ENCODE data around the gene TIMM8B. TPM values are rescaled to one million over a fixed set of nuclear protein-coding genes. Genes with fewer than 3 reads are reported as not detected.
A peak's percentile ranks its signal among the peaks of the same experiment; 100 is the strongest.
"Not testable (repeated sequence)": the region's sequence is repeated elsewhere in the genome, so short reads cannot be mapped to it uniquely, and the experiment has no call there.

The TIMM8B gene
- total RNA-seq, 1 experiment from 2014 or later, result 73.5 TPM

GRCh38 chr11:112082729-112083128 is 3.8 kb downstream of the TIMM8B start:
- peak; percentile 56 for DNase-seq (ENCODE audit: low spot score)

DNA sequence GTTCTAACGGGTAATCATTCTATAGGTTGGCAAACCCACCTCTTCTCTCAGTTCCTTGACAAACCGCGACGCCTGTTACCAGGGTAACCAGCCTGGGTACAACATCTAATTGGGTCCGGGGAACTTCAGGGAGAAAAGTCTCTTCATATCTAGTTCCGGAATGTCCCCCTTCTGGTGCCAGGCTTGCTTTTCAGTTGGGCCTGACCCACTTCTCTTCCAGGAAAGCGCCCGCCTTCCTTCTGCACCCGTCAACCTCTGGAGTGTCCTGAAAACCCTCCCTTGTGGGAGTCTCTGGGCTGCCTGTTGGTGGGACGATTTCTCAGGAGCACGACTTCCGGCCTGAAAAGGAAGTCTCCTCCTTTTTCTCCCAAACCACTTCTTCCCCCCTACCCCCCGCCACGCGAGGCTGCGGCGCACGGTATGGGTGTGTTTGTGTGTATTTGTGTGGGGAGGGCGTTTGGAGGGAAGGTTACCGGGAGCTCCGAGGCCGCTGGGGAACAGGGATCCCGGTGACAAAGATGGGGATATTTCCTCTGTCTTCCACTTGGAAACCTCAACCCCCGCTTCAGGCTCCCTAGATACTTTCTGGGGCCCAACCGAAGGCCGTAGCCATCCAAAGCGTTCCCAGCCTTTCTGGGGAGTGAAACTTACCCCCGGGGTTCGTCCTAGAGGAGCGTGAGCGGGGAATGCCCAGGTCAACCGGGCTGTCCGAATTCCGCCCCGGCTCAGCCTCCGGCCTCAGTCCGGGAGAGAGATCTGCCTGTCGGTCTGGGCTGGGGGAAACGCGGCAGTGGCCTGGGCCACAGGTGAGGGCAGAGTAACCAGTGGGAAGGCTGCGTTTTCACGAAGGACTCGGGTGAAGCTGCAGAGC is 12.4 kb downstream of the TIMM8B start, which contains the start of the genes NKAPD1 and PIH1D2:
NKAPD1 (plus strand) TSS at position 359 of the 871 bp plus-strand sequence. CDS start 1,276 bp downstream, outside the sequence.
PIH1D2 (minus strand) TSS at position 77 of the 871 bp plus-strand sequence. CDS start 843 bp downstream, outside the sequence.
- peak; percentile 80 for DNase-seq (ENCODE audit: low spot score)

- DNase-seq (ENCODE audit: low spot score), result no peak
Observed at GRCh38 chr11:112062923-112063322, 23.6 kb downstream of the TIMM8B start.

- DNase-seq (ENCODE audit: low spot score), result no peak
Observed at GRCh38 chr11:112058103-112058502, 28.5 kb downstream of the TIMM8B start.

DNA sequence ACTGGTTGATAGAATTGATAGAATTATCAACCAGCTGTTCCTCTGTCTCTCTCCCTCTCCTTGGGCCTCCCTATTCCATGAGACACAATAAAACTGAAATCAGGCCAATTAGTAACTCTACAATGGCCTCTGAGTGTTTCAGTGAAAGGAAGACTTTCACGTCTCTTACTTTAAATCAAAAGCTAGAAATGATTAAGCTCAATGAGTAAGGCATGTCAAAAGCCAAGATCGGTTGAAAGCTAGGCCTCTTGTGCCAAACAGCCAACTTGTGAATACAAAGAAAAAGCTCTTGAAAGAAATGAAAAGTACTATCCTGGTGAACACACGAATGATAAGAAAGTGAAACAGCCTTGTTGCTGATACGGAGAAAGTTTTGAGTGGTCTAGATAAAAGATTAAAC is 29.4 kb downstream of the TIMM8B start:
- no peak for DNase-seq (ENCODE audit: low spot score)

GRCh38 chr11:112051768-112052167 is 34.8 kb downstream of the TIMM8B start:
- no peak for DNase-seq (ENCODE audit: low spot score)

GRCh38 chr11:112050721-112051120 is 35.8 kb downstream of the TIMM8B start:
- DNase-seq (ENCODE audit: low spot score), result no peak

DNA sequence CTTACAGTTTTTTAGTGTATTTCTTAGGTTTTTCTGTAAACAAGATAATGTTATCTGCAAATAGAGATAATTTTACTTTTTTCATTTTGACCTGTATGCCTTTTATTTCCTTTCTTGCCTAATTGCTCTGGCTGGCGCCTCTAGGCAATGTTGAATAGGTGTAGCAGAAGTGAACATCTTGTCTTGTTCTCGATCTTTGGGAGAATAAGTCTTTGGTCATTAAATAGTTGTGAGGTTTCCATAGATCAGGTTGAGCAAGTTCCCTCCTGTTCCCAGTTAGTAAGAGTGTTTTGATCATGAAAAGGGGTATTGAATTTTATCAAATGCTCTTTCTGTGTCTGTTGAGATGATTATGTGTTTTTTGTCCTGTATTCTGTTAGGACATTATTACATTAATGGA is 36.8 kb downstream of the TIMM8B start:
- no peak for DNase-seq (ENCODE audit: low spot score)

- not testable (repeated sequence) for DNase-seq (ENCODE audit: low spot score)
Observed at GRCh38 chr11:112048256-112048655, 38.3 kb downstream of the TIMM8B start.

DNA sequence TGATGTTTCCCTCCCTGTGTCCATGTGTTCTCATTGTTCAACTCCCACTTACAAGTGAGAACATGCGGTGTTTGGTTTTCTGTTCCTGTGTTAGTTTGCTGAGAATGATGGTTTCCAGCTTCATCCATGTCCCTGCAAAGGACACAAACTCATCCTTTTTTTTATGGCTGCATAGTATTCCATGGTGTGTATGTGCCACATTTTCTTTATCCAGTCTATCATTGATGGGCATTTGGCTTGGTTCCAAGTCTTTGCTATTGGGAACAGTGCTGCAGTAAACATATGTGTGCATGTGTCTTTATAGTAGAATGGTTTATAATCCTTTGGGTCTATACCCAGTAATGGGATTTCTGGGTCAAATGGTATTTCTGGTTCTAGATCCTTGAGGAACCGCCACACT is 39.9 kb downstream of the TIMM8B start:
- DNase-seq (ENCODE audit: low spot score), result not testable (repeated sequence)

DNA sequence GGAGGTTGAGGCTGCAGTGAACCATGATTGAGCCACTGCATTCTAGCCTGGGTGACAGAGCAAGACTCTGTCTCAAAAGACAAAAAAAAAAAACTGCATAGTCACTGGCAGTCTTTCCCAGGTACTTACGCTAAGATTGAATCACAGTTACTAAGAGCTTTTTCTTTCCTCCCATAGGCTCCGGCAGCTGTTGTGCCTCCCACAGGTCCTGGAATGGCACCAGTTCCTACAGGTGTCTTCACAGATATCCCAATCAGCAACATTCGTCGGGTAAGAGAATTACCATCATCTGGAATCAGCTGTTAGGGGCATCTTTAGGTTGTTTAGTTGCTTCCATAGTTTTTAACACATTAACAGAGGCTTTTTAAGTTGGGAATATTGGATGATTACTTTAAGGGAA is 41.6 kb downstream of the TIMM8B start:
- DNase-seq (ENCODE audit: low spot score), result no peak

GRCh38 chr11:112042961-112043304 is 43.6 kb downstream of the TIMM8B start:
- no peak for DNase-seq (ENCODE audit: low spot score)

GRCh38 chr11:112042161-112042960 is 44.2 kb downstream of the TIMM8B start:
- peak; percentile 63 for DNase-seq (ENCODE audit: low spot score)

DNA sequence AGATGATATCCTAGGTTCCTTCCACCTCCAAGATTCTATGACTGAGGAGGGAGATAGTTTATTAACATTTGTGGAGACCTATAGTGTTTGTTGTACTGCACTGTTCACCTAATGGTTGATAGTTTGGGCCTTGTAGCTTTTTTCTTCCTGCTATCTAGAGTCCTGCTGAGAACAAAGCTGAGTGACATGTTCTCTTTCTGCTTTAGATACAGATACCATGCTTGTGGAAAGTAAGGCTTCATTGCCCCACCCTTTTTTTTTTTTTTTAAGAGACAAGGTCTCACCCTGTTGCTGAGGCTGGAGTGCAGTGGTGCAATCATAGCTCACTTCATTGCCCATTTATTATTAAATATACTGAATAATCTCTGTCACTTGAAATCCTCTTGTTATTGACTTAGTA is 49.0 kb downstream of the TIMM8B start:
- DNase-seq (ENCODE audit: low spot score), result no peak

Other genes with a start within 250 kb of the TIMM8B start
- 34.1 and 45.9 TPM in 2 replicates for gene ALG9, start 215.2 kb downstream of the TIMM8B start, total RNA-seq (2014; rRNA removed; shearing (Covaris generic))
- 7.5 and 8.1 TPM in 2 replicates for gene FDXACB1, start 207.6 kb downstream of the TIMM8B start, total RNA-seq (2014; rRNA removed; shearing (Covaris generic))
- 22.7 and 28.2 TPM in 2 replicates for gene CFAP68, start 207.2 kb downstream of the TIMM8B start, total RNA-seq (2014; rRNA removed; shearing (Covaris generic))
- gene CRYAB, start 175.0 kb downstream of the TIMM8B start, total RNA-seq (2014; rRNA removed; shearing (Covaris generic)), result 0.15 TPM in 1 of 2 replicates, not detected in the other
- gene HSPB2, start 174.0 kb downstream of the TIMM8B start, total RNA-seq (2014; rRNA removed; shearing (Covaris generic)), result not detected in 2 replicates
- gene C11orf52, start 167.8 kb downstream of the TIMM8B start, total RNA-seq (2014; rRNA removed; shearing (Covaris generic)), result not detected in 2 replicates
- gene DIXDC1, start 149.4 kb downstream of the TIMM8B start, total RNA-seq (2014; rRNA removed; shearing (Covaris generic)), result 4.4 and 6.3 TPM in 2 replicates
- 49.0 and 53.2 TPM in 2 replicates for gene DLAT, start 61.3 kb downstream of the TIMM8B start, total RNA-seq (2014; rRNA removed; shearing (Covaris generic))
- 1.4 and 2.1 TPM in 2 replicates for gene PIH1D2, start 12.7 kb downstream of the TIMM8B start, total RNA-seq (2014; rRNA removed; shearing (Covaris generic))
- gene NKAPD1, start 12.5 kb downstream of the TIMM8B start, total RNA-seq (2014; rRNA removed; shearing (Covaris generic)), result 24.0 and 40.7 TPM in 2 replicates
- 207 and 214 TPM in 2 replicates for gene SDHD, start 117 bp upstream of the TIMM8B start, total RNA-seq (2014; rRNA removed; shearing (Covaris generic))
- 10.3 and 19.9 TPM in 2 replicates for gene IL18, start 77.3 kb upstream of the TIMM8B start, total RNA-seq (2014; rRNA removed; shearing (Covaris generic))
- 0.35 TPM in 1 of 2 replicates, not detected in the other for gene TEX12, start 80.6 kb upstream of the TIMM8B start, total RNA-seq (2014; rRNA removed; shearing (Covaris generic))
- gene BCO2, start 88.8 kb upstream of the TIMM8B start, total RNA-seq (2014; rRNA removed; shearing (Covaris generic)), result 1.2 TPM in 1 of 2 replicates, not detected in the other
- 41.8 and 51.6 TPM in 2 replicates for gene PTS, start 139.7 kb upstream of the TIMM8B start, total RNA-seq (2014; rRNA removed; shearing (Covaris generic))
- gene PLET1, start 174.1 kb upstream of the TIMM8B start, total RNA-seq (2014; rRNA removed; shearing (Covaris generic)), result not detected in 2 replicates

All from H4 (cell line).